HL-60 (cell line): Measurements from ENCODE around the gene KLK8.

ENCODE experiments used
- DNase-seq, 2 experiments: peaks; one replicate each; pipeline ENCODE4 v3.0.0-alpha.2; 2010 to 2020; ENCODE audit warnings: low read depth in 1 of 2, low spot score in 1 of 2
- H3K27ac ChIP-seq: fragments of 250-450 bp; sonication (Bioruptor Pico); replicated peaks from 2 replicates; pipeline ENCODE4 v1.5.1; 2020; ENCODE audit warnings: mild to moderate bottlenecking, moderate library complexity
- H3K27me3 ChIP-seq: fragments of 250-450 bp; sonication (Bioruptor Pico); 2 replicates; pipeline ENCODE4 v1.5.1; 2021; ENCODE audit warnings: mild to moderate bottlenecking, moderate library complexity; ENCODE audit not compliant: insufficient read depth, poor library complexity, severe bottlenecking
- H3K4me3 ChIP-seq: replicated peaks from 2 replicates; pipeline ENCODE4 v1.5.1; 2011; ENCODE audit warnings: mild to moderate bottlenecking, control low read depth, low read length; ENCODE audit not compliant: insufficient read depth
- GABPA ChIP-seq: IDR thresholded peaks from 2 replicates; pipeline ENCODE4 v1.6.1; 2012; ENCODE audit warnings: low read depth
- POLR2AphosphoS5 ChIP-seq: IDR thresholded peaks from 2 replicates; pipeline ENCODE4 v1.6.1; 2012; ENCODE audit warnings: low read depth
- SPI1 ChIP-seq: IDR thresholded peaks from 2 replicates; pipeline ENCODE4 v1.6.1; 2012; ENCODE audit warnings: low read depth, mild to moderate bottlenecking, borderline replicate concordance
- TF ChIP-seq, protein P1 (sequence below): IDR thresholded peaks from 2 replicates; pipeline ENCODE4 v1.6.1; 2012; ENCODE audit warnings: low read depth; ENCODE audit not compliant: insufficient replicate concordance
- TF ChIP-seq, protein P2 (sequence below): IDR thresholded peaks from one replicate; pipeline ENCODE4 v1.5.1; 2011; ENCODE audit warnings: low read length, control low read depth, inconsistent platforms; ENCODE audit not compliant: insufficient read depth

The KLK8 gene

GRCh38 chr19:50982186-50982585 is 19.2 kb downstream of the KLK8 start:
- Histone ChIP-seq H3K4me3 (no peak overlapping the region), H3K27ac (no peak overlapping the region), H3K27me3 (no peaks in the 10 kb centered on the region)
- no peak for DNase-seq
- TF ChIP-seq, protein P1, sequence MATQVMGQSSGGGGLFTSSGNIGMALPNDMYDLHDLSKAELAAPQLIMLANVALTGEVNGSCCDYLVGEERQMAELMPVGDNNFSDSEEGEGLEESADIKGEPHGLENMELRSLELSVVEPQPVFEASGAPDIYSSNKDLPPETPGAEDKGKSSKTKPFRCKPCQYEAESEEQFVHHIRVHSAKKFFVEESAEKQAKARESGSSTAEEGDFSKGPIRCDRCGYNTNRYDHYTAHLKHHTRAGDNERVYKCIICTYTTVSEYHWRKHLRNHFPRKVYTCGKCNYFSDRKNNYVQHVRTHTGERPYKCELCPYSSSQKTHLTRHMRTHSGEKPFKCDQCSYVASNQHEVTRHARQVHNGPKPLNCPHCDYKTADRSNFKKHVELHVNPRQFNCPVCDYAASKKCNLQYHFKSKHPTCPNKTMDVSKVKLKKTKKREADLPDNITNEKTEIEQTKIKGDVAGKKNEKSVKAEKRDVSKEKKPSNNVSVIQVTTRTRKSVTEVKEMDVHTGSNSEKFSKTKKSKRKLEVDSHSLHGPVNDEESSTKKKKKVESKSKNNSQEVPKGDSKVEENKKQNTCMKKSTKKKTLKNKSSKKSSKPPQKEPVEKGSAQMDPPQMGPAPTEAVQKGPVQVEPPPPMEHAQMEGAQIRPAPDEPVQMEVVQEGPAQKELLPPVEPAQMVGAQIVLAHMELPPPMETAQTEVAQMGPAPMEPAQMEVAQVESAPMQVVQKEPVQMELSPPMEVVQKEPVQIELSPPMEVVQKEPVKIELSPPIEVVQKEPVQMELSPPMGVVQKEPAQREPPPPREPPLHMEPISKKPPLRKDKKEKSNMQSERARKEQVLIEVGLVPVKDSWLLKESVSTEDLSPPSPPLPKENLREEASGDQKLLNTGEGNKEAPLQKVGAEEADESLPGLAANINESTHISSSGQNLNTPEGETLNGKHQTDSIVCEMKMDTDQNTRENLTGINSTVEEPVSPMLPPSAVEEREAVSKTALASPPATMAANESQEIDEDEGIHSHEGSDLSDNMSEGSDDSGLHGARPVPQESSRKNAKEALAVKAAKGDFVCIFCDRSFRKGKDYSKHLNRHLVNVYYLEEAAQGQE = no peak
- TF ChIP-seq GABPA (no peak), SPI1 (no peak), POLR2AphosphoS5 (no peak)
- TF ChIP-seq, protein P2, sequence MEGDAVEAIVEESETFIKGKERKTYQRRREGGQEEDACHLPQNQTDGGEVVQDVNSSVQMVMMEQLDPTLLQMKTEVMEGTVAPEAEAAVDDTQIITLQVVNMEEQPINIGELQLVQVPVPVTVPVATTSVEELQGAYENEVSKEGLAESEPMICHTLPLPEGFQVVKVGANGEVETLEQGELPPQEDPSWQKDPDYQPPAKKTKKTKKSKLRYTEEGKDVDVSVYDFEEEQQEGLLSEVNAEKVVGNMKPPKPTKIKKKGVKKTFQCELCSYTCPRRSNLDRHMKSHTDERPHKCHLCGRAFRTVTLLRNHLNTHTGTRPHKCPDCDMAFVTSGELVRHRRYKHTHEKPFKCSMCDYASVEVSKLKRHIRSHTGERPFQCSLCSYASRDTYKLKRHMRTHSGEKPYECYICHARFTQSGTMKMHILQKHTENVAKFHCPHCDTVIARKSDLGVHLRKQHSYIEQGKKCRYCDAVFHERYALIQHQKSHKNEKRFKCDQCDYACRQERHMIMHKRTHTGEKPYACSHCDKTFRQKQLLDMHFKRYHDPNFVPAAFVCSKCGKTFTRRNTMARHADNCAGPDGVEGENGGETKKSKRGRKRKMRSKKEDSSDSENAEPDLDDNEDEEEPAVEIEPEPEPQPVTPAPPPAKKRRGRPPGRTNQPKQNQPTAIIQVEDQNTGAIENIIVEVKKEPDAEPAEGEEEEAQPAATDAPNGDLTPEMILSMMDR = no peak

DNA sequence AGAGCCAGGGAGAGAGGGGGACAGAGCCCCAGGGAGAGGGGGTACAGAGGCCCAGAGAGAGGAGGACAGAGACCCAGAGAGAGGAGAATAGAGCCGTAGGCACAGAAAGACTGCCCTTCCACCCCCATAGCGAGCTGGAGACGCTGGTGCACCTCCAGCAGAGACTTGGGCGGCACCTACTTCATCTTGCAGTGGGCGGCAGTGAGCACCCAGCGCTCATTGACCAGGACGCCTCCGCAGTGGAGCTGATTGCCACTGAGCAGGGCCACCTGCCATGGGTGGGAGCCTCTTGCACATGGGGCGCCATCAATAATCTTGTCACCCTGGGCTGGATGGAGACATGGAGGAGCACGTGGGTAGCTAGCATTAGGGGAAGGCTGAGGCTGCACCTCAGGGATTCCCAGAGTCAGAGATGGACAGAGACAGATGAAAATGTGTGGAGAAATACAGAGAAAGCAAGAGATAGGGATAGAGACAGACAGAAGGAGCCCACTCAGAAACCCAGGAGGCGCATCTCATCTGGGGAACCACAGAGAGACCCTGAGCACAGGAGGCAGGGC is 19.7 kb downstream of the KLK8 start:
- Histone ChIP-seq H3K27ac (no peak overlapping the region), H3K4me3 (no peak overlapping the region), H3K27me3 (no peaks in the 10 kb centered on the region)
- TF ChIP-seq POLR2AphosphoS5 (no peak), GABPA (no peak), SPI1 (no peak)
- TF ChIP-seq, protein P1 = no peak
- TF ChIP-seq, protein P2 = no peak
- DNase-seq = no peak

GRCh38 chr19:50980208-50980607 is 21.2 kb downstream of the KLK8 start:
- TF ChIP-seq, protein P1 = no peak
- TF ChIP-seq SPI1 (no peak), POLR2AphosphoS5 (no peak), GABPA (no peak)
- TF ChIP-seq, protein P2 = no peak
- H3K4me3 ChIP-seq = no peak overlapping the region
- no peaks in the 10 kb centered on the region for H3K27me3 ChIP-seq
- H3K27ac ChIP-seq = no peak overlapping the region
- no peak for DNase-seq
